Measurements from ENCODE around the gene CLCF1. TPM values are rescaled to one million over a fixed set of nuclear protein-coding genes. Genes with fewer than 3 reads are reported as not detected.

The CLCF1 gene
- total and polyA plus RNA-seq, 8 donors = 7.3 to 15.3 (median 11.9) TPM

GRCh38 chr11:67347964-67348749, 25.2 kb downstream of the CLCF1 start:
- Histone ChIP-seq H3K27me3 (no peaks in the 10 kb centered on the region), H3K4me1 (peaks cover 19 to 29% of the 10 kb centered on the region in 2 donors), H3K36me3 (no peaks in the 10 kb centered on the region), H3K9me3 (no peaks in the 10 kb centered on the region), H3K27ac (no peak overlapping the region), H3K4me3 (no peak overlapping the region)
- ATAC-seq (no peak), DNase-seq (no peak)
- intact Hi-C loops (cut with DNase I) = no loop called here
- TF ChIP-seq, protein P1, sequence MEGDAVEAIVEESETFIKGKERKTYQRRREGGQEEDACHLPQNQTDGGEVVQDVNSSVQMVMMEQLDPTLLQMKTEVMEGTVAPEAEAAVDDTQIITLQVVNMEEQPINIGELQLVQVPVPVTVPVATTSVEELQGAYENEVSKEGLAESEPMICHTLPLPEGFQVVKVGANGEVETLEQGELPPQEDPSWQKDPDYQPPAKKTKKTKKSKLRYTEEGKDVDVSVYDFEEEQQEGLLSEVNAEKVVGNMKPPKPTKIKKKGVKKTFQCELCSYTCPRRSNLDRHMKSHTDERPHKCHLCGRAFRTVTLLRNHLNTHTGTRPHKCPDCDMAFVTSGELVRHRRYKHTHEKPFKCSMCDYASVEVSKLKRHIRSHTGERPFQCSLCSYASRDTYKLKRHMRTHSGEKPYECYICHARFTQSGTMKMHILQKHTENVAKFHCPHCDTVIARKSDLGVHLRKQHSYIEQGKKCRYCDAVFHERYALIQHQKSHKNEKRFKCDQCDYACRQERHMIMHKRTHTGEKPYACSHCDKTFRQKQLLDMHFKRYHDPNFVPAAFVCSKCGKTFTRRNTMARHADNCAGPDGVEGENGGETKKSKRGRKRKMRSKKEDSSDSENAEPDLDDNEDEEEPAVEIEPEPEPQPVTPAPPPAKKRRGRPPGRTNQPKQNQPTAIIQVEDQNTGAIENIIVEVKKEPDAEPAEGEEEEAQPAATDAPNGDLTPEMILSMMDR (IDR thresholded peaks at IDR 0.05) = no peak

DNA sequence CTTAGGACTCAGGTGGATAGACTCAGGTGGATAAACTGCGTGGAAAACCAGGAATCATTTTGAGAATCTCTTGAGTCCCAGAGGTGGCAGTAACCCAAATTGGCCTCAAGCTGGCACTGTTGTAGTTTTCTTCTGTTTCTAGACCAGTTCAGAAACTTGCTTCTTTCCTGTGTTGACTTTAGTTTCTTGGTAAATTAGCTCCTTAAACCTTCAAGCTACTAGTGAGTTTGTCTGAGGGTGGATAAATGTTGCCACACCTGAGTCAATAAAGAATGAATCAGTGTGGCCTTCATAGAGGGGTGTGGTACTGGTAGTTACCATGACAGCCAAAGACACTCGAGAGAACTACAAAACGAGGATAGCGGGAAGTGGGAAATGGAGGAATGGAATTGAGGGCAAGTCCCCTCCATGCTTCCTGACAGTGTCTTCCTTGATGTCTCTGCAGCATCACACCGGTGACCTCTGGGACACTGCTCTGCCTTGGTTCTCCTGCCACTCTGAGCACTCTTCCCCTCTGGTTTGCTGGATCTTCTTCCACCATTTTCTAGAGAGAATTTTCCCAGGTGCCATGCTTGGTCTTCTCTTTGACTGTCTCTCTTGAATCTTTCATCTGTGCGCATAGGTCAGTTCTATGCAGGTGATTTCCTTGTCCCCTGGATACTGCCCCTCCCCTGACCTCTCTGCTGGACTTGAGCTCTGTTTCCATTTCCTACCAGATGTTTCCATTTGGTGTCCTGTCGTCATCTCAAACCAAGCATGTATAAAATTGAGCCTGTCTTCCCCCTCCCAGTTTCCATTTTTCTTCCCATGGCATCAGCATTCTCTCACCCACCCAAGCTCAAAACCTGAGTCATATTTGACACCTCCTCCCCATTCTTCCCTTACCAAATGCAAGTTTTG, 27.2 kb downstream of the CLCF1 start:
- DNase-seq (peak in 1 of 4 donors; percentile 64), ATAC-seq (peak; percentile 91)
- H3K27me3 ChIP-seq = no peaks in the 10 kb centered on the region
- no peaks in the 10 kb centered on the region for H3K9me3 ChIP-seq
- H3K4me1 ChIP-seq = peaks cover 7 to 15% of the 10 kb centered on the region in 2 donors
- TF ChIP-seq, protein P1 (IDR thresholded peaks at IDR 0.05) = peak; percentile 33 to 54
- intact Hi-C loops (cut with DNase I) = no loop called here
- H3K4me3 ChIP-seq = no peak overlapping the region
- no peaks in the 10 kb centered on the region for H3K36me3 ChIP-seq
- H3K27ac ChIP-seq = peak overlapping the region; percentile 59 to 66

DNA sequence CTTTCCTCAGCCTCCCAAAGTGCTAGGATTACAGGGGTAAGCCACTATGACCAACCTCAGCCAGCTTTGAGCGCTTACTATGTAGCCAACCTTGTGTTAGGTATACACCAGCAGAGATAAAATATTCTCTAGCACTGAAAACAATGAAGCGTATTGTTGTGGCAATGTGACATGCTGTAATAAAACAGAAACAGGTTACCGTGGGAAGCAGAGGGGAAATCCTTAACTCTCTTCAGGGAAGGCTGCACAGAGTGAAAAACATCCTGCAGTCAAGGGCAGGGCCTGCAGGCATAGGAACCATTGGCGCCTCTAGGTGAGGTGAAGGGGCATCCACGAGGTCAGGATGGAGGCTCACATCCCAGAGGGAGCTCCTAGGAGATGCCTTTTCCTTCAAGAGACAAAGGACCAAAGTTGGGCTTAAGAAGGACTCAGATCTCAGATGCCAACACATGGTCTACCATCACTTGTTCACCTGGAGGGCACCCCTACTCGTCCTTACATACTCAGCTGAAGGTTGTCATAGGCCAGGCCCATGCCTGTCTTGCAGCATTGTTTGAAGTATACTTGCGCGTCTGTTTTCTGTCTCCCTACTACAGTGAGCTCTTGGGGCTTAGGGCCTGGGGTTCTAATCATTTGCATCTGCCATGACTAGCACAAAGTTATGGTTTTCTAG, 28.0 kb downstream of the CLCF1 start:
- DNase-seq (no peak), ATAC-seq (peak; percentile 39)
- Histone ChIP-seq H3K36me3 (no peaks in the 10 kb centered on the region), H3K4me1 (peaks cover 7 to 10% of the 10 kb centered on the region in 2 donors), H3K9me3 (no peaks in the 10 kb centered on the region), H3K4me3 (no peak overlapping the region), H3K27ac (peak overlapping the region; percentile 59 to 66), H3K27me3 (no peaks in the 10 kb centered on the region)
- intact Hi-C loops (cut with DNase I) = no loop called here
- TF ChIP-seq, protein P1 (IDR thresholded peaks at IDR 0.05) = no peak

DNA sequence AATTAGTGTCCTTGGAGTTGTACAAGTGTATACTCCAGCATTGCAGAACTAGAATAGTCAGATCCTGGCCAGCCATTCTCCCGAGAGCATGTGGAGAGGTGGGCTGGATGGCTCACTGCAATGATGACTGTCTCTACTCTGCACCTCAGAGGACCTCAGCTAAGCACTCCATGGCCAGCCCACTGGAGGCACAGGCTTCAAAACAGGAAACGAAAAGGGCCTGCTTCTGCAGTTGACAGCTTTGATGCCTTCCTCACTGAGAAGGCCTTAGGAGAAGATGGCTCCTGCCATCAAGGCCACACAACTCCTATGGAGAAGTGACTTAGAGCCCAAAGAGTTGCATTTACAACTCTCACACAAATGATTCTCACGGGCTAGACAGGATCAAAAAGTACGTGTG, 29.1 kb downstream of the CLCF1 start:
- TF ChIP-seq, protein P1 (IDR thresholded peaks at IDR 0.05) = no peak
- H3K27me3 ChIP-seq = no peaks in the 10 kb centered on the region
- H3K9me3 ChIP-seq = no peaks in the 10 kb centered on the region
- H3K27ac ChIP-seq = no peak overlapping the region
- no peak overlapping the region for H3K4me3 ChIP-seq
- peaks cover 7 to 10% of the 10 kb centered on the region in 2 donors for H3K4me1 ChIP-seq
- DNase-seq = no peak
- intact Hi-C loops (cut with DNase I) = no loop called here
- no peaks in the 10 kb centered on the region for H3K36me3 ChIP-seq
- ATAC-seq = no peak
